Body of pancreas (tissue), 4 donors: ENCODE measurements around the gene TCP11L2.

Source experiments
- CTCF ChIP-seq, 7 experiments: fragments of 450-650 bp in 4 of 7; fragments of 200-600 bp in 3 of 7; sonication (generic) in 3 of 7; IDR thresholded peaks; one replicate each; pipeline ENCODE4 v1.5.1; 2016 to 2019; ENCODE audit warnings: antibody characterized with exemption in 7 of 7
- POLR2A ChIP-seq, 3 donors: fragments of 450-650 bp; IDR thresholded peaks; one replicate each; pipeline ENCODE4 v1.6.1; 2016; ENCODE audit warnings: antibody characterized with exemption in 3 of 3, mild to moderate bottlenecking in 2 of 3

- TF ChIP-seq CTCF (IDR thresholded peaks at IDR 0.05) (no peak), POLR2A (IDR thresholded peaks at IDR 0.05) (no peak)
Observed at GRCh38 chr12:106369624-106370346, 67.3 kb downstream of the TCP11L2 start.
